ENCODE measurements around the gene TRPV3. TPM values are rescaled to one million over a fixed set of nuclear protein-coding genes. Genes with fewer than 3 reads are reported as not detected.
"Not testable (repeated sequence)": the region's sequence is repeated elsewhere in the genome, so short reads cannot be mapped to it uniquely, and the experiment has no call there.

TRPV3 gene
- polyA plus RNA-seq, 4 donors = 1.1 to 20.1 (median 7.4) TPM

DNA sequence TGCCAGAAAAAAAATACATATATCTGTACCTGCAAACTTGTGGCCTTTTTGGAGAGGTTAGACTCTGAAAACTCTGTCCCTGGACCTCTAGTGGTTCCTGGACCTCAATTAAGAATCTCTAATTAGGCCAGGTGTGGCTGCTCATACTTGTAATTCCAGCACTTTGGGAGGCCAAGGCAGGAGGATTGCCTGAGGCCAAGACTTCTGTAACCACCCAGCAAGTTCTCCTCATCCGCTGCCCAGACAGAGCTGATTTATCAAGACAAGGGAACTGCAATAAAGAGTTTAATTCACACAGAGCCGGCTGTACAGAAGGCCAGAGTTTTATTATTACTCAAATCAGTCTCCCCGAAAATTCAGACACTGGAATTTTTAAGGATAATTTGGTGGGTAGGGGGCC is 77.6 kb downstream of the TRPV3 start:
- DNase-seq = no peak
- no peaks in the 10 kb centered on the region for H3K9me3 ChIP-seq (ENCODE audit: control insufficient read depth in 2 of 2, insufficient read depth in 1 of 2, low read depth in 1 of 2, low read length in 1 of 2)
- FAIRE-seq = no peak
- WGBS, 3 donors = 77 to 85% (median 84%) methylated on average over 3 of the region's 3 CpGs
- H3K4me1 ChIP-seq (ENCODE audit: control insufficient read depth in 3 of 3, insufficient read depth in 2 of 3, low read depth in 1 of 3, low read length in 2 of 3) = peaks cover 0 to 12% (median 3%) of the 10 kb centered on the region in 3 donors
- no peaks in the 10 kb centered on the region for H3K36me3 ChIP-seq (ENCODE audit: control insufficient read depth in 3 of 3, insufficient read depth in 2 of 3, low read depth in 1 of 3, low read length in 3 of 3)
- H3K4me3 ChIP-seq (ENCODE audit: low read depth in 1 of 3, low read length in 3 of 3) = no peak overlapping the region
- no peak overlapping the region for H3K27ac ChIP-seq (ENCODE audit: low read depth in 1 of 3, low read length in 2 of 3)
- no peaks in the 10 kb centered on the region for H3K27me3 ChIP-seq (ENCODE audit: control insufficient read depth in 3 of 3, insufficient read depth in 3 of 3, low read length in 3 of 3)

DNA sequence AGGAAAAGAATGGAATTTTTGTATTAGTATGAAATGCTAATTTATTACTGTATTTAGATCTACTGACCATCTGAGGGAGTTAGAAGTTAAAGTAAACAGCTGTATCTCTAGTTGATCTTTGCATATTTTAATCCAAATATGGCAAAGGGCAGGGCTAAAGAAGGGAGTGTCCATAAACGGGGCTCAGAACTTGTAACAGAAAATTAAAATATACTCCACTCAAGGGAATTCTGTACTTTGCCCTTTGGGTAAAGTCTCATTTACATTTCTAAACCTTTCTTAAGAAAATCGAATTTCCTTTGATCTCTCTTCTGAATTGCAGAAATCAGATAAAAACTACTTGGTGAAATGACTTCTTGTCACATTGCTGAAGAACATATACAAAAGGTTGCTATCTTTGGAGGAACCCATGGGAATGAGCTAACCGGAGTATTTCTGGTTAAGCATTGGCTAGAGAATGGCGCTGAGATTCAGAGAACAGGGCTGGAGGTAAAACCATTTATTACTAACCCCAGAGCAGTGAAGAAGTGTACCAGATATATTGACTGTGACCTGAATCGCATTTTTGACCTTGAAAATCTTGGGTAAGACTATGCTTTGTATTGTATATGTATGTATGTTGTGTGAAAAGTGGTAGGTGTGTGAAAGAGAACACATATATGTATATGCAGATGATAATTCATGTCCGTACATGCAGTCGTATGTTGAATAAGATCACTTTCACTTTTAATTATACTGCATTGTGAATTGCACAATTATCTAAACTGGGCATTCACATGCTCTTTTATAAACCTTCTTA is 81.6 kb downstream of the TRPV3 start, which contains the start of gene ASPA:
ASPA (plus strand) TSS at position 186 of the 799 bp plus-strand sequence; CDS start at position 349, 163 bp downstream.
- peak; percentile 65 to 80 for DNase-seq
- H3K36me3 ChIP-seq (ENCODE audit: control insufficient read depth in 3 of 3, insufficient read depth in 2 of 3, low read depth in 1 of 3, low read length in 3 of 3) = no peaks in the 10 kb centered on the region
- WGBS, 3 donors = 9 to 28% (median 16%) methylated on average over 7 of the region's 7 CpGs
- H3K4me1 ChIP-seq (ENCODE audit: control insufficient read depth in 3 of 3, insufficient read depth in 2 of 3, low read depth in 1 of 3, low read length in 2 of 3) = peaks cover 0 to 22% (median 3%) of the 10 kb centered on the region in 3 donors
- H3K27ac ChIP-seq (ENCODE audit: low read depth in 1 of 3, low read length in 2 of 3) = peak within 1 kb of the TSS; percentile 58 to 93 (median 72)
- no peaks in the 10 kb centered on the region for H3K27me3 ChIP-seq (ENCODE audit: control insufficient read depth in 3 of 3, insufficient read depth in 3 of 3, low read length in 3 of 3)
- H3K9me3 ChIP-seq (ENCODE audit: control insufficient read depth in 2 of 2, insufficient read depth in 1 of 2, low read depth in 1 of 2, low read length in 1 of 2) = no peaks in the 10 kb centered on the region
- no peak for FAIRE-seq
- peak within 1 kb of the TSS in 1 of 3 donors; percentile 51 for H3K4me3 ChIP-seq (ENCODE audit: low read depth in 1 of 3, low read length in 3 of 3)

DNA sequence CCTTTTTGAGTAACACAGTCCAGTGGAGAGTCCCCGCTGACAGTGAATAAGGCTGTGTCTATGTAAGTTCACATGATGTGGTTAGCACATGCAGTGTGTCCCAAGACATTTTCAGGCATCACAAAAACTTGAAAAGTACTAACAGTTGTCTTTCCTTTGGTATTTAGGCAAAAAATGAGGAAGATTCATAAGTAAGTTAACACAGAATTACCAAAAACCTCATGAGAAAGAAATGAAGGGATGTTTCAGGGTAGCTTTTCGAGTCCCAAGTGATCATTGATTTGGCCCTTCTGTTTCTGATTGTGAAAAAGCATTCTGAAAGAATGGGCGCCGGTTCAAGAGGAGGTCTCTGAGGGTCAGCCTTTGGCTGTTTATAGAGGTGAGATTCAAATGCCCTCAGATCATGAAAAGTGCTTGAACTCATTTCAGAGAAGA is 82.3 kb downstream of the TRPV3 start:
- no peaks in the 10 kb centered on the region for H3K36me3 ChIP-seq (ENCODE audit: control insufficient read depth in 3 of 3, insufficient read depth in 2 of 3, low read depth in 1 of 3, low read length in 3 of 3)
- no peak for FAIRE-seq
- H3K27me3 ChIP-seq (ENCODE audit: control insufficient read depth in 3 of 3, insufficient read depth in 3 of 3, low read length in 3 of 3) = no peaks in the 10 kb centered on the region
- no peaks in the 10 kb centered on the region for H3K9me3 ChIP-seq (ENCODE audit: control insufficient read depth in 2 of 2, insufficient read depth in 1 of 2, low read depth in 1 of 2, low read length in 1 of 2)
- 60 to 78% (median 74%) methylated on average over 4 of the region's 4 CpGs for WGBS, 3 donors
- peak overlapping the region; percentile 44 to 68 (median 58) for H3K27ac ChIP-seq (ENCODE audit: low read depth in 1 of 3, low read length in 2 of 3)
- DNase-seq = peak in 1 of 2 donors; percentile 10
- H3K4me3 ChIP-seq (ENCODE audit: low read depth in 1 of 3, low read length in 3 of 3) = no peak overlapping the region
- peaks cover 0 to 22% (median 3%) of the 10 kb centered on the region in 3 donors for H3K4me1 ChIP-seq (ENCODE audit: control insufficient read depth in 3 of 3, insufficient read depth in 2 of 3, low read depth in 1 of 3, low read length in 2 of 3)

DNA sequence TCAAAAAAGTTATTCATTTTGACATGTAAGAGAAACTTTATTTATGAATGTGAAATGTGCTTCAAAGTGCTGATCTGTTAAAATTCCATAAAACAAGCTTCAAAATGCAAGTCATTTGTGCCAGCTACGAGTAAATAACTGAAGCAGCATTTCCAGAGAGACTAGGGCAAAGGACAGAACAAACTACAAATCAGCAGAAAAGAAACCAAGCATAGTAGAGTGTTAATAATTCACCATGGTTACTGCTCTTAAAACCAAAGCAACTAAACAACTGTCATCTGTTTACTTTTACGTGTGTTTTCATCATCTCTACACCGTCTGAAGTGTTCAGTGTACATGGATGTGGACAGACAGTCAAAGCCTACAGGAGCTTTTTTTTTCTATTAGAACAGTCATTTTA is 83.4 kb downstream of the TRPV3 start:
- 6 to 22% (median 9%) methylated on average over 3 of the region's 3 CpGs for WGBS, 3 donors
- Histone ChIP-seq H3K9me3 (ENCODE audit: control insufficient read depth in 2 of 2, insufficient read depth in 1 of 2, low read depth in 1 of 2, low read length in 1 of 2) (no peaks in the 10 kb centered on the region), H3K27me3 (ENCODE audit: control insufficient read depth in 3 of 3, insufficient read depth in 3 of 3, low read length in 3 of 3) (no peaks in the 10 kb centered on the region), H3K4me1 (ENCODE audit: control insufficient read depth in 3 of 3, insufficient read depth in 2 of 3, low read depth in 1 of 3, low read length in 2 of 3) (peaks cover 0 to 22% (median 3%) of the 10 kb centered on the region in 3 donors), H3K4me3 (ENCODE audit: low read depth in 1 of 3, low read length in 3 of 3) (no peak overlapping the region), H3K27ac (ENCODE audit: low read depth in 1 of 3, low read length in 2 of 3) (peak overlapping the region in 2 of 3 donors; percentile 41 to 58), H3K36me3 (ENCODE audit: control insufficient read depth in 3 of 3, insufficient read depth in 2 of 3, low read depth in 1 of 3, low read length in 3 of 3) (no peaks in the 10 kb centered on the region)
- no peak for FAIRE-seq
- peak; percentile 82 to 87 for DNase-seq

DNA sequence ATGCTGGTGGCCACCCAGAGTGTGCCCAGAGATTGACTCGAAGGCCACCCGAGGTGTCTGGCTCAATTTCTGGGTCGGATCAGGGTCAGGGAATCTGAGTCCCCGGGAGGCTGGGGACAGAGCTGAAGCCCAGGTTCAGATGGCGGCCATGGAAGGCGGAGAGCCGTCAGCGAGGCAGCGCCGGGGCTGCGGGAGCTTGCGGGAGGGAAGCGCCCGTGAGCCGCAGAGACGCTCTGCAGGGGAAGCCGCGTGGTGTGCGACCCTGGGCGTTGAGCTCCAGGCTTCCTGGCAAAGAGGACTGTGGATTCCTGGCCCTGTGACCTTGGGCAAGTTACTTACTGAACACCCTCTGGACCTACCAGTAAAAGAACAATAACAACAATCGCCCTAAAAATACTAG is 85.5 kb downstream of the TRPV3 start:
- WGBS, 3 donors = 92 to 97% (median 96%) methylated on average over 21 of the region's 21 CpGs
- no peak for DNase-seq
- no peaks in the 10 kb centered on the region for H3K36me3 ChIP-seq (ENCODE audit: control insufficient read depth in 3 of 3, insufficient read depth in 2 of 3, low read depth in 1 of 3, low read length in 3 of 3)
- H3K9me3 ChIP-seq (ENCODE audit: control insufficient read depth in 2 of 2, insufficient read depth in 1 of 2, low read depth in 1 of 2, low read length in 1 of 2) = no peaks in the 10 kb centered on the region
- no peak for FAIRE-seq
- H3K27ac ChIP-seq (ENCODE audit: low read depth in 1 of 3, low read length in 2 of 3) = no peak overlapping the region
- peaks cover 0 to 17% (median 0%) of the 10 kb centered on the region in 3 donors for H3K4me1 ChIP-seq (ENCODE audit: control insufficient read depth in 3 of 3, insufficient read depth in 2 of 3, low read depth in 1 of 3, low read length in 2 of 3)
- H3K27me3 ChIP-seq (ENCODE audit: control insufficient read depth in 3 of 3, insufficient read depth in 3 of 3, low read length in 3 of 3) = no peaks in the 10 kb centered on the region
- no peak overlapping the region for H3K4me3 ChIP-seq (ENCODE audit: low read depth in 1 of 3, low read length in 3 of 3)

DNA sequence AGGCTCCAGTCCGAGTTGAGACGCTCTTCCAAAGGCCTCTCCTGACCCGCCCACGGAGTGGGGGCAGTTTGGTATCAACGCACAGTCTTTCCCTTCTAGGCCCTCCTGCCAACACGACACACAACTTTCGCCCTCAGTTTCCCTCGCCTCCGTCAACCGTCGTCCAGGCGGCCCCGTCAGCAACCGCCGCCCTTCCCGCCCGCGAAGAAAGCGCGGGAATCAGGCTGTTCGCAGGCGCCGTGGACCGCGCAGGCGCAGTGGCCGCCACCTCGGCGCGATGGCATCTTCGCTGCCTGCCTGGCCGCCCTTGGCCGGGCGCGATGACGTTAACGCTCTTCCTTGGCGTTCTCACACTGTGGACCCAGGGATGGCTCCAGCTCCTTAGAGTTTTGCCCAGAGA is 86.0 kb downstream of the TRPV3 start, which contains the start of gene SPATA22:
SPATA22 (minus strand) TSS at position 221 of the 400 bp plus-strand sequence. CDS start 2,494 bp downstream, outside the sequence.
- Histone ChIP-seq H3K36me3 (ENCODE audit: control insufficient read depth in 3 of 3, insufficient read depth in 2 of 3, low read depth in 1 of 3, low read length in 3 of 3) (no peaks in the 10 kb centered on the region), H3K27ac (ENCODE audit: low read depth in 1 of 3, low read length in 2 of 3) (no peak within 1 kb of the TSS), H3K9me3 (ENCODE audit: control insufficient read depth in 2 of 2, insufficient read depth in 1 of 2, low read depth in 1 of 2, low read length in 1 of 2) (no peaks in the 10 kb centered on the region), H3K27me3 (ENCODE audit: control insufficient read depth in 3 of 3, insufficient read depth in 3 of 3, low read length in 3 of 3) (no peaks in the 10 kb centered on the region), H3K4me1 (ENCODE audit: control insufficient read depth in 3 of 3, insufficient read depth in 2 of 3, low read depth in 1 of 3, low read length in 2 of 3) (peaks cover 0 to 17% (median 0%) of the 10 kb centered on the region in 3 donors), H3K4me3 (ENCODE audit: low read depth in 1 of 3, low read length in 3 of 3) (no peak within 1 kb of the TSS)
- 94 to 97% (median 96%) methylated on average over 38 of the region's 38 CpGs for WGBS, 3 donors
- DNase-seq = no peak
- no peak for FAIRE-seq

DNA sequence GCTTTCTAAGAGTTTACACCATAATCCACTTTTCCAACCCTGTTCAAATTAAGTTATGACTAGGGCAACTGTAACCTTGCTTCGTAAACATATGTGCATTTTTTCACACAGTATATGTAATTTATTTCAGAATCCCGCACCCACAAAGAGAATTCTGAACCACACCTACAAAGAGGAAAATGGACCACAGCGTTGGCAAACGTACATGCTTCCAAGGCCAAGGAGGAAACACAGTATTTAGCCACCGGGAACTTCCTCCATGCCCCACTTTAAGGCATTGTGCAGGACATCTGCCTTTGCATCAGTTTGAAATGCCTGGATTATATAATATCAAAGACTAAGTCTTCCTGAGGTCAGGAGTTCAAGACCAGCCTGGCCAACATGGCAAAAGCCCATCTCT is 88.1 kb downstream of the TRPV3 start:
- H3K27me3 ChIP-seq (ENCODE audit: control insufficient read depth in 3 of 3, insufficient read depth in 3 of 3, low read length in 3 of 3) = no peaks in the 10 kb centered on the region
- no peaks in the 10 kb centered on the region for H3K36me3 ChIP-seq (ENCODE audit: control insufficient read depth in 3 of 3, insufficient read depth in 2 of 3, low read depth in 1 of 3, low read length in 3 of 3)
- H3K27ac ChIP-seq (ENCODE audit: low read depth in 1 of 3, low read length in 2 of 3) = no peak overlapping the region
- H3K9me3 ChIP-seq (ENCODE audit: control insufficient read depth in 2 of 2, insufficient read depth in 1 of 2, low read depth in 1 of 2, low read length in 1 of 2) = no peaks in the 10 kb centered on the region
- FAIRE-seq = no peak
- H3K4me1 ChIP-seq (ENCODE audit: control insufficient read depth in 3 of 3, insufficient read depth in 2 of 3, low read depth in 1 of 3, low read length in 2 of 3) = peaks cover 0 to 6% (median 0%) of the 10 kb centered on the region in 3 donors
- H3K4me3 ChIP-seq (ENCODE audit: low read depth in 1 of 3, low read length in 3 of 3) = no peak overlapping the region
- 70 to 80% (median 70%) methylated on average over 5 of the region's 5 CpGs for WGBS, 3 donors
- no peak for DNase-seq

DNA sequence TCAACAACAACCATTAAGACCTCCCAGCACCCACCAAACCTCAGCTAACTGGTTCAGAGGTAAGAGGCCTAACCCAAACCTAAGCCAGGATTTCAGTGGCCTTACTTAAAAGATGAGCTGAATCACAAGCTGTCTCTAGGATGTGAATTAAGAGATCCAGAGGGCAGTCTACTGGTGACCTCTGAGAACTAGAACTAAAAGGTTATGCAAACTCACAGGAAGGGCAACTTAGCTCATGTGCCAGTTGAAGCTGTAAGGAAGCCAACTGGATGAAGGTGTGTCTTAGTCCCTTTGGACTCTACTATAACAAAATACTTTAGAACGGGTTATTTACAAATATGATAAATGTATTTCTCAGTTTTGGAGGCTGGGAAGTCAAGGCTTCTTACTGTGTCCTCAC is 91.3 kb downstream of the TRPV3 start:
- not testable (repeated sequence) for H3K4me3 ChIP-seq (ENCODE audit: low read depth in 1 of 3, low read length in 3 of 3); H3K4me1 ChIP-seq (ENCODE audit: control insufficient read depth in 3 of 3, insufficient read depth in 2 of 3, low read depth in 1 of 3, low read length in 2 of 3); H3K27me3 ChIP-seq (ENCODE audit: control insufficient read depth in 3 of 3, insufficient read depth in 3 of 3, low read length in 3 of 3); H3K36me3 ChIP-seq (ENCODE audit: control insufficient read depth in 3 of 3, insufficient read depth in 2 of 3, low read depth in 1 of 3, low read length in 3 of 3); DNase-seq; FAIRE-seq; H3K27ac ChIP-seq (ENCODE audit: low read depth in 1 of 3, low read length in 2 of 3); H3K9me3 ChIP-seq (ENCODE audit: control insufficient read depth in 2 of 2, insufficient read depth in 1 of 2, low read depth in 1 of 2, low read length in 1 of 2)
- WGBS, 3 donors = 24 to 52% (median 44%) methylated on average over 1 of the region's 1 CpG
